ENCODE measurements around the gene PSPN.
"Not testable (repeated sequence)": the region's sequence is repeated elsewhere in the genome, so short reads cannot be mapped to it uniquely, and the experiment has no call there.

Gene PSPN

DNA sequence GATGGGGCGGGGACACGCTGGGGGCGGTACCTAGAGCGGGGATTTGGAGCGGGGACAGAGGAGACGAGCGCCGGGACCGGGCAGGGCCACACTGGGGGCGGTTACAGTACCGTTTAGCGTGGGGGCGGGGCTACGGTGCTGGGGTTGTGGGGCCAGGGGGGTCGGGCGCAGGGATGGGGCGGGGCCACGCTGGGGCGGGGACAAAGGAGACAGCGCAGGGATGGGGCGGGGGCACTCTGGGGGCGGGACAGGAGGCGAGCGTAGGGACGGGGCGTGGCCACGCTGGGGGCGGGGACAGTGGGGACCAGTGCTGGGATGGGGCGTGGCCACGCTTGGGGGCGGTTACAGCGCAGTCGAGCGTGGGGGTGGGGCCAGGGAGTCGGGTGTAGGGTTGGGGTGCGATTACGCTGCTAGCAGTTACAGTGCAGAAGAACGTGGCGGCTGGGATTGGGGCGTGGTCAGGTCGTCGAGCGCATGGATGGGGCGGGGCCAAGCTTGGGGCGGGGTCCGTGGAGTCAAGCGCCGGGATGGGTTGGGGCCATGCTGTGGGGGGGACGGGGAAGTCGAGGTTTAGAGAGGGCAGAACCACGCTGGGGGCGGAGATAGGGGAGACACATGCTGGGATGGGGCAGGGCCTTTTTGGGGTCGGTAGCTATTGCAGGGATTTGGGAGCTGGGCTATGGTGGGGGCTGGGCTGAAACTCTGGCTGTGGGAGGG is 2.5 kb downstream of the PSPN start:
- DNase-seq = peak; percentile 94 to 99 (median 98)

DNA sequence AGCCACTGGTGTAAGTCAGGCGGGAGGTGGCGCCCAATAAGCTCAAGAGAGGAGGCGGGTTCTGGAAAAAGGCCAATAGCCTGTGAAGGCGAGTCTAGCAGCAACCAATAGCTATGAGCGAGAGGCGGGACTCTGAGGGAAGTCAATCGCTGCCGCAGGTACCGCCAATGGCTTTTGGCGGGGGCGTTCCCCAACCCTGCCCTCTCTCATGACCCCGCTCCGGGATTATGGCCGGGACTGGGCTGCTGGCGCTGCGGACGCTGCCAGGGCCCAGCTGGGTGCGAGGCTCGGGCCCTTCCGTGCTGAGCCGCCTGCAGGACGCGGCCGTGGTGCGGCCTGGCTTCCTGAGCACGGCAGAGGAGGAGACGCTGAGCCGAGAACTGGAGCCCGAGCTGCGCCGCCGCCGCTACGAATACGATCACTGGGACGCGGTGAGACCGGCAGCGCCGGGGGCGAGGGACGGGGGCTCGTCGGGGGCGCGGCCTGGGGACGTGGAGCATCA is 3.1 kb downstream of the PSPN start, which contains the start of gene ALKBH7:
ALKBH7 (plus strand) TSS at position 201 of the 502 bp plus-strand sequence; CDS start at position 228, 27 bp downstream.
- DNase-seq = peak; percentile 82 to 100 (median 96)

DNA sequence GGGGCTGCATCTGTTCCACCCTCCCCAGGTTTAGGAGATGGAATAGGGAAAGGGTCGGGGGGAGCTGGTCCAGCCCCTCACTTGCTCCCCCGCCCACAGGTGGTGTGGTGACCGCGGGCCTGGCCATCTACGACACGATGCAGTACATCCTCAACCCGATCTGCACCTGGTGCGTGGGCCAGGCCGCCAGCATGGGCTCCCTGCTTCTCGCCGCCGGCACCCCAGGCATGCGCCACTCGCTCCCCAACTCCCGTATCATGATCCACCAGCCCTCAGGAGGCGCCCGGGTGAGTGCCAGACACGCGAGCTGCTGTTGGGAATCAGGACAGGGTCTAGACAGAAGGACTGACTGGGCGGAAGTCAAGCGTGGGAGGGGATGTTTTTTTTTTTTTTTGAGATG is 11.4 kb downstream of the PSPN start:
- DNase-seq = no peak

DNA sequence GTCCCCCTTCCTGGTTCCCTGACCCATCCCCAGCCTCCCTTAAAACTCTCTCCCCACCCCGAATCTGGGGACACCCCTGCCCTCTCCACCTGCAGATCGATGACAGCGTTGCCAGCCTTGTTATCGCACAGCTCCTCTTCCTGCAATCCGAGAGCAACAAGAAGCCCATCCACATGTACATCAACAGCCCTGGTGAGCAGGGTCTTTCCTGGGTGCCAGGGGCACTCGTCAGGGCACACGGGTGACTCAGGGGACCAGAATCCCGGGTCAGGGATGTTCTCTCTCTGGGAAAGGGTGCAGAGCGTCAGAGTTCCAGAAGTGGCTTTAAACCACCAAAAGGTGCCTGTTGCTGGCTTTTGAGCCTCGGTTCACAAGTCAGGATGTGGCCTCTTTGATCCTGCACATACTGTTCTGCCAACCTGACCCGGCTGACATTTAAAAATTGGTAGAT is 13.4 kb downstream of the PSPN start:
- peak in 3 of 5 experiments; percentile 28 to 71 (median 52) for DNase-seq

DNA sequence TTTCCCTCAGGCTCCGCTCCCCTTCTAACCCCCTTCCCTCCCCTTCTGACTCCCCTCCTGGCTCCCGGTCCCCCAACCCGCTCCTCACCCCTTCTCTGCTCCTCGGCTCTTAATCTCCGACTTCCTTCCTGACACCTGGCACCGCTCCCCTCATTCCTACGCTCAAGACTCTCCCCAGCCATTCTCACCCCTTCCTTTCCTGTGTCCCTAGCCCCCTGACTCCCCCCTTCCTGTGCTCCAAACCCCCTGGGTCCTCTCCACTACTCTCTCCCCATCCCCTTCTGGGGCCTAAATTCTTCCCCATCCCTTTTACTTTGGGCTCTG is 13.7 kb downstream of the PSPN start:
- DNase-seq = no peak

DNA sequence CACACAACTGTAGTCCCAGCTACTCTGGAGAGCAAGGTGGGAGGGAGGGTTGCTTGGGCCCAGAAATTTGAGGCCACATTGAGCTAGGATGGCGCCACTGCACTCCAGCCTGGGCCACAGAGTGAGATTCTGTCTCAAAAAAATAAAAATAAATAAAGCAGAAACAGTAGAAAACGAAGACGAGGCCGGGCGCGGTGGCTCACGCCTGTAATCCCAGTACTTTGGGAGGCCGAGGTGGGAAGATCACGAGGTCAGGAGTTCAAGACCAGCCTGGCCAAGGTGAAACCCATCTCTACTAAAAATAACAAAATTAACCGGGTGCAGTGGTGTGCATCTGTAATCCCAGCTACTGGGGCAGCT is 14.9 kb downstream of the PSPN start:
- not testable (repeated sequence) for DNase-seq

DNA sequence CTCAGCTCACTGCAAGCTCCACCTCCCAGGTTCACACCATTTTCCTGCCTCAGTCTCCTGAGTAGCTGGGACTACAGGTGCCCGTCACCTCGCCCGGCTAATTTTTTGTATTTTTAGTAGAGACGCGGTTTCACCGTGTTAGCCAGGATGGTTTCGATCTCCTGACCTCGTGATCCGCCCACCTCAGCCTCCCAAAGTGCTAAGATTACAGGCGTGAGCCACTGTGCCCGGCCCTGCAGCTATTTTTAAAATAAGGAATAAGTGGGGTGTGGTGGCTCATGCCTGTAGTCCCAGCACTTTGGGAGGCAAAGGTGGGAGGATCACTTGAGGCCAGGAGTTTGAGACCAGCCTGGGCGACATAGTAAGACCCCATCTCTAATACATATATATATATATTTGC is 15.3 kb downstream of the PSPN start:
- DNase-seq = not testable (repeated sequence)

DNA sequence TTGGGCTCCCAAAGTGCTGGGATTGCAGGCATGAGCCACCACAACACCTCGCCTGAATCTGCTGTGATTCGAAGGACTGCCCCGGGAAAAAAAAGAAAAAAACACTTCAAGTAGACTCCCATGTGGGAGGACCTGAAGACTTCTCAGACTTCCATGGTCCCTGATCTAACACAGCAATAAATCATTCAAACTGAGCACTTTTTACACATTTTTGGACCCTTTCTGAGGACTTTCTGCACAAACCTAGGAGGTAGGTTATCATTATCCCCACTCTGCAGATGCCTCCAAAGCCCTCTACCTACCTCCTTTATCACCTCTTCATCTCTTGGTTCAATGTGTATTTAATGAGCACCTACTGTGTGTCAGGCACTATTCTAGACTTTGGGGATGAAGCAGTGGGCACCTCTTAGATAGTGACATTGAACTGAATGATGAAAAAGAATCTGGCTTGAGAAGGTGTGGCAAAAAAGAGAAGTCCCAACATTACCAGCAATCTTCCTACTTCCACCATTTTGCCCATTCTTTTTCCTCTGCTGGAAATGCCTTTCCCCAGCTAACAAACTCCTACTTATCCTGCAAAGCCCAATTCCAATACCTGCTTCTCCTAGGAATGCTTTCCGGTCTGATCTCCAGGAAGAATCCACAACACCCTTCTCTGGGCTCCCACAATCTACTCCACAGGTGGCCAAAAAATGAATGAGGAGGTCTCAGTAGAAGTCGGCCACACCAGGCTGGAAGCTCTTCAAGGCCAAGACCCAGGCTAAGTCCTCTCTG is 16.0 kb downstream of the PSPN start:
- DNase-seq = no peak

DNA sequence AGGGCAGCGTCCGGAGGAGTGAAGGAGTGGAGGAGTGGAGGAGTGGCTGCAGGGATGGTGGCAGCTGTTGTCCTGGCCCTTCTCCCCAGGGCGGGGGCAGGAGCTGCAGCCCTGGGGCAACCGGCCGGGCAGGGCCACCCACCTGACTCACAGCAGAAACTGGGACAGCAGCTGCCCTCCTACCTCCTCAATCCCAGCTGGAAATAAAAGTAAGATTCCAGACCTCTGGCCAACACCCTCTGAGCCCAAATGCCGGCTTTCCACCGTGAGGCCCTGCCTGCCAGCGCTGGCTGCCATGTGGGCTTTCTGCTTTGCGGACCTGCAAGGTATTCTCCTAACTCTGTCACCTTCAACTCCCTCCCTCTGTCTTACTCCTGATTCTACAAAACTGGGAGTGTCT is 17.7 kb downstream of the PSPN start:
- no peak for DNase-seq

DNA sequence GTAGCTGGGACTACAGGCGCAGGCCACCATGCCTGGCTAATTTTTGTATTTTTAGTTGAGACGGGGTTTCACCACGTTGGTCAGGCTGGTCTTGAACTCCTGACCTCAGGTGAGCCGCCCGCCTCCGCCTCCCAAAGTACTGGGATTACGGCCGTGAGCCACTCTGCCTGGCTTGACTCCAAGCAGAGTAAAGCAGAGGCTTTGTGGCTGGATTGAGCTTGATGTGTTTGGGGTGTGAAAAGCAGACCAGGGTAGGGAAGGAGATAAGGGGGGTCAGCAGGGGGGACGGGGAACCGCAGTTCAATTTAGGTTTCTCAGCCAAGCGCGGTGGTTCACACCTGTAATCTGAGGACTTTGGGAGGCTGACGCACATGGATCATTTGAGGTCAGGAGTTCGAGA is 18.6 kb downstream of the PSPN start:
- no peak for DNase-seq

DNA sequence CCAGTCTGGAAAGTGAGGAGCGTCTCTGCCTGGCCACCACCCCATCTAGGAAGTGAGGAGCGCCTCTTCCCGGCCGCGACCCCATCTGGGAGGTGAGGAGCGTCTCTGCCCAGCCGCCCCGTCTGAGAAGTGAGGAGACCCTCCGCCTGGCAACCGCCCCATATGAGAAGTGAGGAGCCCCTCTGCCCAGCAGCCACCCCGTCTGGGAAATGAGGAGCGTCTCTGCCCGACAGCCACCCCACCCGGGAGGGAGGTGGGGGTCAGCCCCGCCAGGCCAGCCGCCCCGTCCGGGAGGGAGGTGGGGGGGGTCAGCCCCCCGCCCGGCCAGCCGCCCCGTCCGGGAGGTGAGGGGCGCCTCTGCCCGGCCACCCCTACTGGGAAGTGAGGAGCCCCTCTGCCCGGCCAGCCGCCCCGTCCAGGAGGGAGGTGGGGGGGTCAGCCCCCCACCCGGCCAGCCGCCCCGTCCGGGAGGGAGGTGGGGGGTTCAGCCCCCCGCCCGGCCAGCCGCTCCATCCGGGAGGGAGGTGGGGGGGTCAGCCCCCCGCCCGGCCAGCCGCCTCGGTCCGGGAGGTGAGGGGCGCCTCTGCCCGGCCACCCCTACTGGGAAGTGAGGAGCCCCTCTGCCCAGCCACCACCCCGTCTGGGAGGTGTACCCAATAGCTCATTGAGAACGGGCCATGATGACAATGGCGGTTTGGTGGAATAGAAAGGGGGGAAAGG is 20.3 kb downstream of the PSPN start:
- not testable (repeated sequence) for DNase-seq

DNA sequence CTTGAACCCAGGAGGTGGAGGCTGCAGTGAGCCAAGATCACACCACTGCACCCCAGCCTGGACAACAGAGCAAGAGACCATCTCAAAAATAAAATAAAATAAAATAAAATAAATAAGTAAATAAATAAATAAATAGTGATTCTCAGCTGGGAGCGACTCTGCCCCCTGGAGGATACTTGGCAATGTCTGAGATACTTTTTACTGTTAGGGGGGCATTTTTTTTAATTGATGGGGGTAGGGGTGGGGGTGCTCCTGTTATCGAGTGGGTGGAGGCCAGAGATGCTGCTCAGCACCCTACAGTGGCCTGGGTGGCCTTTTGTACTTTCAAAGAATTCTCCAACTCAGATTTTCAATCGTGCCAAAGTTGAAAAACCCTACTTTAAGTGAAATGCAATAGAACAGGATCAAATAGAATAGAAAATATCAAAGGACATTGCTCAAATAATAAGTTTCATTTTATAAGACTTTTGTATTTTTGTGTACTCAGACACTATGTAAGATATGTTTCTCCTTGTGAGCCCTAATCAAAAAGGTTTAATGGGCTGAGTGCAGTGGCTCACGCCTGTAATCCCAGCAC is 21.5 kb downstream of the PSPN start:
- no peak for DNase-seq

DNA sequence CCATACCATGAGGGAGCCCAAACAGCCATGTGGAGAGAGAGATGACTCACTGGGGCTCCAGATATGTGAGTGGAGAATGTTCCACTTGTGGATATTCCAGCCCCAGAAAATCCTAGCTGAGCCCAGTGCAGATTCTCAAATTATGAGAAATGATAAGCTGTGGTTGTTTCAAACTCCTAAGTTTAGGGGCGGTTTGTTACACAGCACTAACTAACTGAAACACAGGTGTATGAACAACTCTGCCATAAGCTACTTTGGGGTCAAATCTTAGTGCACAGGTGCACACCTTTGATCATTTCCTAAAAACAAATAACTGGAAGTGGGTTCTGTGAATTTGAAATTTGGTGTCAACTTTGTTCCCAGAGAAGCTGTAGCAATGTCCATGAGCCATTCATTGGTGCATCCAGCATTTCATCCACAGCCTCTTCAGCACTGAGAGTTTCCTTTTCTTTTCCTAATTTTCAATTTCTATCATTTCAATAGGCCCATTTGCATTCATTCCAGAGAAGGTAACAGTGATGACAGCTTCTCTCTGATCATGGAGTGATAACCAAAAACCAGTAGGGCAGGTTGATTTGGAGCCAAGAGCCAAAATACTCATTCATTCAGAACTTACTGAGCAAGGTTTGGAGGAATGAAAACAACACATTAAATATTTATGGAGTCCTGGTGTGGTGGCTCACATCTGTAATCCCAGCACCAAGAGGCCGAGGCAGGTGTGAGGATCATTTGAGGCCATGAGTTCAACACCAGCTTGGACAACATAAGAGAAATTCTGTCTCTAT is 23.2 kb downstream of the PSPN start:
- no peak for DNase-seq

DNA sequence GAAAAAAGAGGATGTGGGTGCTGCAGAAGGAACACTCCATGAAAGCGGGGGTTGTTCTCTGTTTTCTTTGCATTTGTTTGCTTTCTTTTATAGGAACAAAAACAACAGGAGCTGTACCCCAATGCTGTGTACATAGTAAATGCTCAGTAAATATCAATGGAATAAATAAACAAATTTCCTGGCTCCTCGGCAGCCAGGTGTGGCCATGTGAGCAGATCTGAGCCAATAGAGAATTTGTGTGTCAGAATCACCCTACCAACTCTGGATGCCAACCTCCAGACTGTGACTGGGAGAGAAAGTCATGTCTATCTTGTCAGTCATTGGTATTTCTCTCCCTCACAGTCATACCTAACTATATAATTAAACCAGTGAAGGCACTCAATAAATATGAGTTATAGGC is 25.0 kb downstream of the PSPN start:
- DNase-seq = no peak

DNA sequence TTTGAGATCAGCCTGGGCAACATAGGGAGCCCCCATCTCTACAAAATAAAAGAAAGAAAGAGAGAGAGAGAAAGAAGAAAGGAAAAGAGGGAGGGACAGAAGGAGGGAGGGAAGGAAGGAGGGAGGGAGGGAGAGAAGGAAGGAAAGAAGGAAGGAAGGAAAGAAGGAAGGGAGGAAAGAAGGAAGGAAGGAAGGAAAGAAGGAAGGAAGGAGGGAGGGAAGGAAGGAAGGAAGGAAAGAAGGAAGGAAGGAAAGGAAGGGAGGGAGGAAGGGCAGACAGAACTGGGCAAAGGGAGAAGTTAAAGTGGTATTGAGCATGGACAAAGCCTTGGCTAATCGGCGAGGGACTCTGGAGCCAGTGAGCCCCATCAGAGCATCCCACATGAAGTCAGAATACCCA is 26.5 kb downstream of the PSPN start:
- not testable (repeated sequence) for DNase-seq

DNA sequence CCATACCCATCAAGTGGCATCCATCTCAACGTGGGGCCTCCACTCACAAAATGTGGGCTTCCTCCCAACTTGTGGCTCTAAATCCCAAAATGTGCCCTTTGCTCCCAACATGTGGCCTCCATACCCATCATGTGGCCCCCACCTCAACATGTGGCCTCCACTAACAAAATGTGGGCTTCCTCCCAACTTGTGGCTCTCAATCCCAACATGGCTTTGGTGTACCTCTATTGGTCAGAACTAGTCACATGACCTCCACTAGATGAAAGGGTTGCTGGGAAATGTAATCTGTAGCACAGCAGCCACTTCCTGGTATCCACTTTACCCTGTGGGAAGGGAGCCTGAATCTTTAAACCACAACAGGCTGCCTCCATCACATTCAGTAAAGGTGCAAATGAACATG is 32.3 kb downstream of the PSPN start:
- no peak for DNase-seq

DNA sequence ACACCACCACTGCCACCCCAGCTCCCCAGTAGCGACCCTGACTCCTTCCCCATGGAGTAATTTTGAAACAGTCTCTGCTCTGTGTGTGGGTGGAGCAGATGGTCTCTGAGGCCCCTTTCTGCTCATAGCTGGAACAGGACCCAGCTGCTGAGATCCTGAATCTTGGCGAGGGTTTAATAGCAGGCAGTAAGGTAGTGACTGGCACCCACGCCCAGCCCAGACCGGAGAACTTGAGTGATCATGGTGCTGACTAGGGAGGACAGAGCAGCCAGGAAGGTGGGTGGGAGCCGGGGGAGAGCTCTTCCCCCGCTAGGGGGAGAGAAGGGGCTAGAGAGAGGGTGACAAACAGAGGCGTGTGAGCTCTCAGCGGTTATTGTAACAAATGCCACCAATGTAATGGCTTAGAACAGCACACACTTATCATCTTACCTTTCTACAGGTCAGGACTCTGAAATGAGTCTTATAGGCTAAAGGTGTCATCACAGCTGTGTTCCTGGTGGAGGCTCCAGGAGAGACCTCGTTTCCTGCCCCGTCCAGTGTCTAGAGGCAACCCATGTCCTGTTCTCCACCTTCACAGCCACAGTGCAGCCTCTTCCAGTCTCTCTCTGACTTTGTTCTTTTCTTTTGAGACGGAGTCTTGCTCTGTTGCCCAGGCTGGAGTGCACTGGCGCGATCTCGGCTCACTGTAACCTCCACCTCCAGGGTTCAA is 35.1 kb downstream of the PSPN start:
- DNase-seq = no peak

DNA sequence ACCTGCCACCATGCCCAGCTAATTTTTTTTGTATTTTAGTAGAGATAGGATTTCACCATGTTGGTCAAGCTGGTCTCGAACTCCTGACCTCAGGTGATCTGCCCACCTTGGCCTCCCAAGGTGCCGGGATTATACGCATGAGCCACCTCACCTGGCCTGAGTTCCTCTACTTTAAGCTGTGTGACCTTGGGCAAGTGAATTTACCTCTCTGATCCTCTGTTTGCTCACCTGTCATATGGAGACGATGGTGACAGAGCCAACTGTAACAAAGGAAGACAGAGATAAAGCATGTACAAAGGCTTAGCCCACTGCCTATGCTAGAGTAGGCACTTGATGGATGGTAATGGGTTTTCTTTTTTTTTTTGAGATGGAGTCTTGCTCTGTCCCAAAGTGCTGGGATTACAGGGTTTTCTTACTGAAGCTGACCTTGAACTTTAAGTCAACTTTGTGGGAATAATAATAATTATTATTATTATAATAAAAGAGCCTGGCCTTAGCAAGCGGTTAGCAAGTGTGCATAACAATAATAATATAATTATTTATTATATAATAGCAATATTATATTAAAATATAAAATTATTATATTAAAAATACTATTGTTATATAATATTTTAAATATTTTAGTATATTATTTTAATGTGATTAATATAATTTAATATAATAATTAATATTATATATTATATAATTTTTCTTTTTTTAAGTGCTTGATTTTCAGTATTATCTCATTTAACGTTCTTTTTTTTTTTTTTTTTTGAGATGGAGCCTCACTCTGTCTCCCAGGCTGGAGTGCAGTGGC is 41.0 kb downstream of the PSPN start:
- DNase-seq = no peak

DNA sequence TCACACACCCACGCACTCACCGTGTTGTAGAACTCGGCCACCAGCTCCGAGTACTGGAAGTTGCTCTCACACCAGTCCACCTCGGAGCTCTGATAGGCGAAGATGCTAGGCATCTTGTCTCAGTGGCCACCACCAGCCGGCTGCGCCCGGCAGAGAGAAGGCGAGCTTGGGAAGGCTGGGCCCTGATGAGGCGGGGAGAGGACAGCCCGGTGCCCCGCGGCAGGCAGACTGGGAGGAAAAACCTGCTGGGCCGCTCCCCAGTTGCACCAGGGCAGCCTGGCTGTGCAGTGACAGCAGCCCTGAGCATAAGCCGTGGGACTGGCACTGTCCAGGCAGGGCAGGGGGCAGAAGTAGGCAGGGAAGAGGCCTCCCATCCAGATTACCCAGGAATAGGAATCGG is 42.3 kb downstream of the PSPN start, which contains the start of gene ACER1:
ACER1 (minus strand) TSS at position 174 of the 400 bp plus-strand sequence; CDS start at position 113, 61 bp downstream.
- DNase-seq = no peak

DNA sequence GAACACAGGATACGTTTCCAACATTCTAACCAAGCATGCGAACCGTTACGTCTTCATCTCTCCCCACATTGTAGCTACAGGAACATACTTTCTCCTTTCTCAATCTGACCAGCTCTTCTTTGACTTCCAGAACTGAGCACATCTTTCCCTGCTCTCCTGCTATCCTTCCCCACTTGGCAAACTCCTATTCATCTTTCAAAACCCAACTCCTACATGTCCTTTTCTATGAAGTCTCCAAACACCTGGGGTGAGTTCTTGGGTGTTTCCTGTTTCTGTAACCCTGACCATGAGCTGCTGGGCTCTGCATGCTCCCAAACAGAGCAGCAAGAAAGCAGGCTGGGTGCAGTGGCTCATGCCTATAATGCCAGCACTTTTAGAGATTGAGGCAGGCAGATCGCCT is 48.9 kb downstream of the PSPN start:
- DNase-seq = no peak

DNA sequence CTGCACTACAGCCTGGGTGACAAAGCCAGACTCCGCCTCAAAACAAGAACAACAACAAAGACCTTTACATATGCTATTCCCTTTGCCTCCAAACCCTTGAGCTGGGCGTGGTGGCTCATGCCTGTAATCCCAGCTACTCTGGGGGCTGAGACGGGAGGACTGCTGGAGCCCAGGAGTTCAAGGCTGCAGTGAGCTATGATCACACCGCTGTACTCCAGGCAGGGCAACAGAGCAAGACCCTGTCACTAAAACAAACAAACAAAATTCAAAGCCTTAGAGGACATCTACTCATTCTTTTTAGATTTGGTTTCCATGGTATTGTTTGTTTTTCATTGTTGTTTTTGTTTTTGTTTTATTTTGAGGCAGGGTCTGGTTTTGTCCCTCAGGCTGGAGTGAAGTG is 50.1 kb downstream of the PSPN start:
- DNase-seq = no peak
